NCI-H2196 (cell line): ENCODE measurements around the gene PUS3.
A peak's percentile ranks its signal among the peaks of the same experiment; 100 is the strongest.

Experiments
- DNase-seq: peaks from one replicate; lab custom pipeline; 2025; ENCODE audit not compliant: unreplicated experiment; lab: John Stamatoyannopoulos, UW

PUS3 gene

DNA sequence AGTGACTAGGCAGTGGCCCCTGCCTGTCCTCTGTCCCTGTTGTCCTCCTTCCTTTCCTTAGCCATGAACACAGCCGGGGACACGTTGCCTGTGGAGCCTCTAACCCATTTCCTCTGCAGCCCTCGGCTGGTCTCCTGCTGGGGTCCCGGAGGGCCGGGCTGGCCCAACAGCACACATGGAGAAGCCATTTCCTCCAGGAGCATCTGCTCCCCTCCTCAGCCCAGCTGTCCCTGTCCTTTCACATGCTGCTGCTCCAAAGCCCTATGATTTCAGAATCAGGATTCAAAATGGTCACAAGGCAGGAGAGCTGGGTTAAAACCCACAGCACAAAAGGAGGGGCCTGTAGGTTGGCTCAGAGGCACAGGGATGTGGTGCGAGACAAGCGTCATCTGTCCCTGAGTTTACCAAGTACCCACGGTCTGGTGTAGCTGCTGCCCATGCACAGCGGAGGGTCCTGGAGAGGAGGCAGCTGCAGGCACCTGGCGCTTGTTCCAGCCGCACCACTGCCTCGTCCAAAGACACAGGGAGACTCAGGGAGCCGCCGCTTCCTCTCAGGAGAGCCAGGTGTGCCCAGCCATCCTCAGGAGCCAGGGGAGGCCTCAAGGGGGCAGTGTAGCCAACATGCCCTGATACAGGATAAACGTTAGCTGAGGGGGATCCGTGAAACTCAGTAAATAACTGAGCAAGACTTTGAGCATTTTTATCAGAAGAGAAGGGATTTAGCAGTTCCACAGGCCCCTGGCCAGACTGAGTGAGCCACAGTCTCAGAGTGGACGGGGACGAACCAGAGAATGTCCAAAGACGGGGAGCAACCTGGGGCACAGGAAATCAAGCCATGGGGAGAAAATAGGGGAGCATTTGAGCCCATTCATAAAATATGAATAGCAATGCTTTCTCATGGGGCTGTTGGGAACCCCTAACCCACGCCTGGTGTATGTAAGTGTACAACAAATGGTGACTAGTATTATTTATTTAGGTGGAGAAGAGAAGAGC is 38.9 kb upstream of the PUS3 start:
- DNase-seq = peak; percentile 88

DNA sequence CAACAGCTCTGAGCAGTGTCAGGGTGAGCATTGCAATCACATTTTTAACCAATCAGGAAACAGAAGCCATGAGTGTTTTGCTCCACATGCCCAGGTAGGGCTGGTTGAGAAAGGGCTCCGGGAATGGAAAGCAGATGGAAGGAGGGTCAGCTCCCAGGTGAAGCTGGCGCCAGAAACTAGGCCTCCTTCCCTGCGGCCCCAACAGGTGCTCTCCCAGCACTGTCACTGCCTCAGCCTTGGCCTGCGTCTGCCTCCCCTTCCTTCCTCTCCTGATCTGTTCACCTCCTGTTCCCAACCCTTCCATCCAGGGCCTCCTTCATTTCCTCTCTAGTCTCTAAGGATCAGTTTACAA is 38.2 kb upstream of the PUS3 start:
- no peak for DNase-seq

DNA sequence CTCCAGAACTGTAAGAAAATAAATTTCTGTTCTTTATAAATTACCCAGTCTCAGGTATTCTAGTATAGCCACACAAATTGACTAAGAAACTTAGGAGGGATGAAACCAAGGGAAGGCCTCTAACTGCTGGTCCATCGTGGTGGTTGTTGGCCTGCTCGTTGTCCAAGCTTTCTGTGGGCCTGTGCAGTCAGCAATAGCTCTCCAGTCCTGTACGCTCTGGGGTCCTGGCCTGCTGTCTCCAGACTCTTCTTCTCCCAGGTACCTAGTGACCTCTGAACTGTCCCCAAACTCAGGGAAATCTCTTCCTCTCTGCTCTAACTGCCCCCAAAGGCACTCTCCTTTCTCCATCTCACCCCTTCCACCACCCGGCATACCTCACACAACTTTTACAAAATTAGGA is 37.1 kb upstream of the PUS3 start:
- DNase-seq = no peak

DNA sequence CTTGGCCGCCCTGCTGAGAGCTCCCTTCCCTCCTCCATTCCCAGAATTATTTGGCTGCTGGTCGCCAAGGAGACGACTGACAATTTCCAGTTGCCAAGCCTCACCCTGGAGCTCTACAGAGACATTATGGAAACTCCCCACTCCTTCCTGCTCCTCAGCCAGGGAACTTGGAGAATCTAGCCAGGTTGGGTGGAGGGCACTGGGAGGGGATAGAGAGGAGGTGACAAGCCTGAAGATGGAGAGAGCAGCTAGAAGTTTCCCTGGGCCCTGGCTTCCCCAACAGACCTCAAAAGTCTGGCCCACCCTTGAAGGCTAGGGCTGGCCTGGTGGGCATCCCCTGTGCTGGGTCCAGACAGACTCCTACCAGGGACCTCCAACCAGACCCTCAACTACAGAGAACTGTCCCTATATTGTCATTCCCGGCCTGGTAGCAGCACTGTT is 36.1 kb upstream of the PUS3 start:
- DNase-seq = peak; percentile 23

DNA sequence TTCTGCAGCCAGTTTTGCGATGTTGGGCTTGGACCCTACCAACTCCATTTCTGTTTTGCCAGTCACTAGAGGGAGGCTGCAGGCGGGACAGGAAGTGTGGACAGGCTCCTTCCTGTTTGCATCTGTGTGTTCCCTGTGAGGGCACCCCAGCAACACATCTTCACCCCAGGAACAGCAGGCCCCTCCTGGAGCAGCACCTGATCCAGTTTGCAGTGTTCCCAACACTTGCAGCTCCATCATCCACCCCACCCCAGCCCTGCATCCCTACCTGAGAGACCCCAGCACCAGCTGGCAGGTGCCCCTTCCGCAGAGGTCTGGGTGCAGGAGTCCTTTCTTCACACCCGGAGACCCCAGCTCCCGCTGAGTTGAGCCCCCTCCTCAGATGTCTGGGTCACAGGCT is 35.4 kb upstream of the PUS3 start:
- no peak for DNase-seq

DNA sequence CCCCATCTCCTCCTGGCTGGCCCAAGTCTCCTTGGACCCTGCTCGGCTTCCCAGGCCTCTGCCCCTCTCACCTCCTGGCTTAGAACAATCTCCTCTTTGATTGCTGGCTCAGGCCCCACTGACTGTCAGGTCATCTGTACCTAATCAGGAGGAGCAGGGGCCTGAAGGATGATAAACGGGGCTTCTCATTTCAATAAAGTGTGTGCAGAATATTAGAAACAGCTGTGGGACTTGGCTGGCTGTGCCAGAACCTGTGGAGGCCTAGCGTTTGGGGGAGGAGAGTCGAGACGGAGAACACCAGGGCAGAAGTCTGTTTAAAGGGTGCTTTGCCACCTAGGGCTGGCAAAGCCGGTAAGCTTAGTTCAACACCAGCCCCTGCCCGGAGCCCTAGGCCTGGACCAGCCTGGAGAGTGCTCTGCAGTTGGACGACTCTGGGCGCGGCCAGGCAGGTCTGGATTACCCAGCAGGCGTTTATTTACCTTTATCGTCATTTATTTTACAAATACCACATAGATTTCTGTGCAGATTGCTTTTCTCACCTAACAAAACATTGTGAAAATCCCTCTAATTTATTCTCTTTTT is 32.7 kb upstream of the PUS3 start:
- no peak for DNase-seq

DNA sequence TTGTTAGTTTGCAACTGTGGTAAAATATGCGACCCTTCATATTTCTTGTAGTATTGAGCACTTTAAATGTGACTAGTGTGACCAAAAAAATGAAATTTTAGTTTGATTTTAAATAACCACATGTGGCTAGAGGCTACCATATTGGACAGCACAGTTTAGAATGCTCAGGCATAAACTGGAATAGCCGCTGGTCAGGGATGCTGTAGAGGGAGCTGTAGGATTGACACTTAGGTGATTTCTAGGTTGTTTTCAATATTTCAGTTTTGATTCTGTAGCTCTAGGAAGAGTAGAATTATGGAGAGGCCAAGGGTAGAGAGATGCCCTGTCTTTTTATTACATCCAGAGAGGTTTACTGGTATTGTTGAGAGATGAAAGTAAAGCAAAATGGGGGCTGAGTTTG is 32.0 kb upstream of the PUS3 start:
- no peak for DNase-seq

DNA sequence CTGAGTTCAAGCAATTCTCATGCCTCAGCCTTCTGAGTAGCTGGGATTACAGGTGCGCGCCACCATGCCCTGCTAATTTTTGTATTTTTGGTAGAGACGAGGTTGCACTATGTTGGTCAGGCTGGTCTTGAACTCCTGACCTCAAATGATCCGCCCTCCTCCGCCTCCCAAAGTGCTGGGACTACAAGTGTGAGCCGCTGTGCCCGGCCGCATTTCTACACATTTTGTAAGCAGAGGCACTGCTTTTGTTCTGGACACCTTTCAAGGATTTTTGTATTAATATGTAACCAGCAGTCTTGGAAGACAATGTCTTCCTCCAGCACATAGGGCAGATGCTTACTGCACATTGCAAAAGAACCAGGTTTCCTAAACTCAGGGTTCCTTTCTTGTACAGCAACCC is 31.5 kb upstream of the PUS3 start:
- DNase-seq = no peak

DNA sequence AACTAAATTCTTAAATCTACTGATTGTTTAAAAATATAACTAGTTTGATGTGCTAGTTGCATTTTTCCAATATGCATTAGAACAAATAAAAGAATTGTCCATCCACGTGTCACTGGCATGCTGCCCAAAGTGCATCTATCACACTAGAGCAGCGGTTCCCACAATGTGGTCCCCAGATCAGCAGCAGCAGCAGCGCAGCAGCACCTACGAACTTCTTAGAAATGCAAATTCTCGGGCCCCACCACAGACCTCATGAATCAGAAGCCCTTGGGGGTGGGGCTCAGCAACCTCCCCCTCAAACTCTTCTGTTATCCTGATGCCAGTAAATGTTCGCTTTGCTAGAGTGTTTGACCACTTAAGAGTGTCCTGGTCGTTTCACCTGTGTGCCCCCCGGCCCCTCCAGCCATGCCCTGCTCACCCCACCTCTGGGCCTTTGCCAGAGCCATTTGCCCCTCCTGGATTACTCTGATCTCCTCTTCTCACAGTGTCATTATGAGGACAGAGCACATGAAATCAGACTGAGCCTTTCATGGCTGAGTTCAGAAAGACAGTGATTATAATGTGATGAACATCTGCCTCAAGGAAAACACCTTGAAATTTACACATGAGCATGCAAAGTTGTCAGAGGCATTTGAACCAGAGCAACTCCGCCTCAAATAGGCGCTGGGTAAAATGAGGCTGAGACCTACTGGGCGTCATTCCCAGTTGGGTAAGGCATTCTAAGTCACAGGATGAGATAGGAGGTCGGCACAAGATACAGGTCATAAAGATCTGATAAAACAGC is 30.2 kb upstream of the PUS3 start:
- DNase-seq = no peak

DNA sequence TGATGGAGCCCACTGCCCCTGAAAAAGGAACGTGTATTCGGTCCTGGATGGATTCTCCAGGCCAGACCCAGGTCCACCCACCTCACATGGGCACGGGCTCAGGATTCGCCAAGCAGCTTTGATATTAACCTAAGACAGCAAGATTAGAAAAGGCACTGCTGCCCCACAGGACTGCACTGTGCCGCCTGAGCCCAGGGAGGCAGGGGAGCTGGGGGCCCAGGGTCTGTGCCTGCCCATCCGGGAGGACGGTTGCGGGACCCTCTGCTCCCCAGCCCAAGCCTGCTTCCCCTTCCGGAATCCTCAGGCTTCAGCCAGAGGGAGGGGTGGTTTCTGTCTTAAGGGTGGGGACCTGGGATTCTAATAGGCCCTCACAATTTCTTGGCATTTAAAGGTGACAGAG is 29.3 kb upstream of the PUS3 start:
- DNase-seq = no peak

DNA sequence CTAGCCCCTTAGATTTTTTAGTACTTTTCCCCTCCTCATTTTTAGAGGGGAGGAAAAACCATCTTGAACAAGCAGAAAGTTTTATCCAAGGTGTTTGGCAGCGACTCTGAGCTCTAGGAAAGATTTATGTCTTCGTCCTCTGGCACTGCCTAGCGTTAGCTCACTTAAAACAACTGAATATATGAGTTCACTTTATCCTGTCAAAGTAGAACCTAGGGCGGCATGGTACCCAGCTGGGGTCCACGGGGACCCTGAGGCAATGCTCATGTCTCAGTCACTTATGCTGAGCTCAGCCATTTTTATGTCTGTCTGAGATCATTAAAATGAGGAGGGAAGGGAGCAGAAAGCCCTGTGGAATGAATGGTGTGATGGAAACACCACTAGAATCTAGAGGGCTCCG is 28.7 kb upstream of the PUS3 start:
- DNase-seq = no peak

DNA sequence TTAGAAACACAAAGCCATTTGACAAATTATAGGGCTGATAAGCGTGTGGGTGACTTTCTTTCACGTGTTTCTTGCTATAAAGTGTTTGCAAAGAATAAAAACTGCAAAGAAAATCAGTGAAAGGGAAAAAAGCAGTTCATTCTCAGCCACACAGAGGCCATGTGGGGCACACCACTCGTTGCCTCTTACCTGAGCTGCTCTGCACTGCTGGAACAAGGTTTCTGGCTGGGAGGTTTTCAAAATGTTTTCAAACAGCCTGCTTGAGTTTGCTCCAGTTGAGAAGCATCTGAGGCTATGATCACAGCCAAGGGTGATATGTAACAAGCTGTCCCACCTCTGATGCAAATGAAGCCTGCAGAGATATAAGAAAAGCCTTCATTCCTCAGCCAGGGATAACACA is 28.1 kb upstream of the PUS3 start:
- DNase-seq = no peak

DNA sequence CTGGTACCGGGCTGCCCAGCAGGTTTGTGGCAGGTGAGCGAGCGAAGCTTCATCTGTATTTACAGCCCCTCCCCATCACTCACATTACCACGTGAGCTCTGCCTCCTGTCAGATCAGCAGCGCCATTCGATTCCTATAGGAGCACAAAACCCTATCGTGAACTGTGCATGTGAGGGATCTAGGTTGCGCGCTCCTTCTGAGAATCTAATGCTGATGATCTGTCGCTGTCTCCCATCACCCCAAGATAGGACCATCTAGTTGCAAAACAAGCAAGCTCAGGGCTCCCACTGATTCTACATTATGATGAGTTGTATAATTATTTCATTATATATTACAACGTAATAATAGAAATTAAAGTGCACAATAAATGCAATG is 27.1 kb upstream of the PUS3 start:
- DNase-seq = no peak

DNA sequence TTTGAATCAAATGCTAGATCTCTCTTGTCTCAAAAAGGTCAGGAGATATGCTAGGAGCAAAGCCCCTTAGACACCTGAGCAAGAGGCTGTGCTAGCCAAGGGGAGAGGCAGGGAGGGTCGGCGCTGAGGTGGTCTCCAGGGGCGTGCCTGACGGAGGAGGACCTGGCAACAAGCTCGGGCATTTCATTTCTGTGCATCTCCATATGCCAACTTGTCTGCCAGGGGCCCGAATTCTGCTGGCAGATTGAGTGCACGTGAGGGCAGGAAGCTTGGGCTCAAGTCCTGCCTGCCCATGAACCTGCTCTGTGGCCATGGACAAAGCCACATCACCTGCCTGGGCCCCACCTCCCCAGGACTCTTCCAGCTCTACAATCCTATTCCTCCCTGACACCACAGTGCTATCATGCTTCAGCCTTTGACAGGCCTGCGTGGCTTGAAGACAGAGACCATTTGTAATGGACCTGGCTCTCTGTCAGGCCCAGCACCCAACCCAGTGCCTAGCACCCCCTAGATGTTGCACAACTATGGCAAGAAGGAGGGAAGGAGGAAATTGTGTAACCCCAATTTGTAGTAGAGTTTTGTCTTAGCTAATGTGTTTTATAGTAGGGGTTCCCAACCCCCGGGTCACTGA is 26.6 kb upstream of the PUS3 start:
- DNase-seq = no peak

DNA sequence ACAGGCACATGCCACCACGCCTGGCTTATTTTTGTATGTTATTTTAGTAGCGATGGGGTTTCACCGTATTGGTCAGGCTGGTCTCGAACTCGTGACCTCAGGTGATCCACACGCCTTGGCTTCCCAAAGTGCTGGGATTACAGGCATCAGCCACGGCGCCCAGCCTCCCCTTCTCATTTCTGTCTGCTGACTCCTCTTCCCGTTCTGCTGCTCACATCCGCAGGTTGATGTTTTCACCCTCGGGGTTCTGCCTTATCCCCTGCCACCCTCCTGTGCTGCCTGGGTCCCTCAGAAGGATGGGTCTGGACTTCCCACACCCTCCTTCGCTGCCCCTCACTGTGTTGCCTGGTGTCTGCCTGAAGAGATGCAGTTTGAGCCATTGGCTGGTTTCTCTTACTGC is 23.7 kb upstream of the PUS3 start:
- no peak for DNase-seq

DNA sequence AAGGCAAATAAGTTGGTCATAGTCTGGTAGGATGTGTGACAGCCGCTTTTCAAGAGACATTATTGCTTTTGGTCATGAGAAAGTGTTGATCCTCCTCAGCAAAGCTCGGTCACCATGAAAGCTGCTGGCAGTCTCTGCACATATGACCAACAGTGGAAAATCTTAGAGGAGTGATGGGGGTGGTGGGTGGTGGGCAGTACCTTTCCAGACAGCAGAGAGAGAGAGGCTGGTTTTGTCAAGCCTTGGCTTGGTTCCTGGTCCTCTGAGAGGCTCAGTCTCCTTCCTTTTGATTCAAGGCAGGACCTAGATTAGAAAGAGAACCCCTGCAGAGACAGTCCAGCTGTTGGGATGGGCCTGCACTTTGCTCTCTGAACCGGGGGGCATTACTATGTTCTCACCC is 22.8 kb upstream of the PUS3 start:
- DNase-seq = no peak

DNA sequence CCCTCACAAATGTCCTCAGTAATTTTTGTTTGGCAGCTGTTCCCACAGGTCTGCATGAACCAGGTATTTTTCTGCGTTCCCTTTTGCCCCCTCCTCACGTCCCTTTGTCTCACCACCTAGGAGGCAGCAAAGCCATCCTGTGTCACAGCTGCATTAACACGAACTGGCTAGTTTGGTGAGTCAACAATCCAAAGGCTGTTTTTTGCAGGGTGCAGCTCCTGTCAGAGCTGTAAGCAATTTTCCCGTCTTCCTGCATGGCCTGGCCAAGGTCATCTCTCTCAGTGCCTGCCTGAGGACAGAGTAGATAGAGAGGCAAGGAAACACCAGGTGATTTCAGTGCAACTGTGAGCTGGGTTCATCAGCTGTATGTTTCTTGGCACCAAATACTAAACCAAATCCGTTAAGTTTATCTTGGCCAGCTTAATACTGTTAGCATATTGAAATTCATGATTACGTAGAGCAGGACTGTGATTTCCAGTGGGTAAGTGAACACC is 22.3 kb upstream of the PUS3 start:
- DNase-seq = peak; percentile 40

DNA sequence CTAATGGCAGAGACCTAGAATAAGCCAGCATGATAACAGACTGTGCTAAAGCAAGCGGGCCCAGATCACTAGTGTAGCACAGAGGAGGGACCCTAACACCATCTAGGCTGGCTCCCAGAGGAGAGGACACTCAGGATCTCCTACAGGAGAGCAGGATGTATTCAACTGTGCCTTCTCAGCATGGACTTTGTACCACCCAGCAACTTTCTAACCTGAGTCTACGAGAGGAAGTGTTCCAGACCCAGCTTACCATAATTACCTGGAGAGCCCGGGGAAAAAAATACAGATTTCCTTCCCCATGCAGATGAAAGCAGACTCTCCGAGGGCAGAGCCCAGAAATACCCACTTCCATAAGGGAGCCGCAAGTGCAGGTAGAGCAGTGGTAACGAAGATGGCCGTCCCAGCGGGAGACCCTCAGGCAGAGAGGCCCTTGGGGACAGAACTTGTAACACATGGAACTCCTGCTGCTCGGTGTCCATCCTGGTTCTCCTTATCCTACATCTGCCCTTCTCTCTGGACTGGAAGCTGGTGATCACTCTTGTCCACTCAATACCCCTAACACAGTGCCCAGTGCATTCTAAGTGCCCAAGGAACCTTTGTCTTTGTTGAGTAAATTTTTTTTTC is 21.5 kb upstream of the PUS3 start:
- no peak for DNase-seq

DNA sequence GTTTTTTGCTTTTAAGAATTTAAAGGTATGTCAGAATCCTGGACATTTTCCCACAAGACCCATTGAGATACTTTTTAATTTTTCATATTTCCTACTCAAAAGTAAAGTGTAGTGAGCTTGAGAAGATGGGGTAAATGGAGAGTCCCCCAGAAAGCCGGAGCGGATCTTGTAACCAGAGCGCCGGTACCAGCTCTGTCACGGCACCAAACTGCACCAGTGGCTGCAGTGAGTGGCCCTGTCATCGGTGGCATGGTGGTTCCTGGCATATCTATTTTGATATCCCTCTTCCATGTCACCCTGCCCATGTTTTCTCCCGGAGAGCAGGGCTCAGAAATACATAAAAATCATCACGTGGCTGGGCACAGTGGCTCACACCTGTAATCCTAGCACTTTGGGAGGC is 20.6 kb upstream of the PUS3 start:
- no peak for DNase-seq

DNA sequence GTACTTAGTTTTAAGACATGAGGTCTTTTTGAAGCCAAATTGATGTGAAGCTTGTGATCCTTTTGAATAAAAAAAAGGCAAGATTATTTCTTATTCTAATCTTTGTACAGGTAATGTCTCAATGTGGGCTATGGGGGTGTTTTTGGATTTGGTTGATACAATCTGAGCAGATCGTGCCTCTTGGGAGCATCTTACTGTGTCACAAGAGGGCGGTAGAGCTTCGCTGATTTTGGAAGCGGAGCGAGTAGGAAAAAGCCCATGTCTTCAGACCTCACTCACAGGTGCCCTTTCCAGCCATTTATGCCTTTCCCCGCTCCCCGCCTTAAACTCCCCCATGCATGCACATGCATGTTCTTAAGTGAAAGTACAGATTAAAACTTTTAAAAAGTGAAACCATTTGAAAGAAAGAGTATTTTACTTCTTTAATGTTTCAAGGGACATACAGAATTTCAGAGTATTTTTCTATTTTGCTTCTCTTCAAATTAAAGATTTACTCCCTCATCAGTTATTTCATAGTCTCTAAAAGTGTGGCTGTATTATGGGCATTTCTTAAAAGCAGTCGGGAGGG is 20.1 kb upstream of the PUS3 start:
- DNase-seq = peak; percentile 86

DNA sequence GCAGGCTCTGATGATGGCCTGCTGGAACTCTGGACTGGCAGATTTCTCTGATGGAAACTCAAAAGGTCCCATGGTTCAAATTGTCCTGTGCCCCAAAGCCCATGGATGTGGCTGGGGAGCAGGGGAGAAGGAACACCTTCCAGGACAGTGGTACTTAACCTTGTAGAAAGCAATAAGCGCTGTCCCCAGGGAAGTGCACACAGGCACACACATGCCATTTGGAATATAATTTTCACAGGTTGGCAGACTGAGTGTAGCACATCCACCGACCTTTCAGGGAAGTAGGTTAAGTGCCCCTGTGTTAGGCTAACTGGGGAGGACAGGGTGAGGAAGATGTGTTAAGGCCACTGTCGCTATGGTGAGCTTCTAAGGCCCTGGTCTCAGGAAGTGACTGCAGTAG is 19.1 kb upstream of the PUS3 start:
- no peak for DNase-seq
